Ascending aorta (tissue), 2 donors: ENCODE measurements around the gene RNU6-7. TPM values are rescaled to one million over a fixed set of nuclear protein-coding genes. Genes with fewer than 3 reads are reported as not detected.
A peak's percentile ranks its signal among the peaks of the same experiment; 100 is the strongest.

Experiments
- DNase-seq, 2 donors: peaks; one replicate each; pipeline ENCODE4 v3.0.0-alpha.2; 2019; ENCODE audit warnings: low spot score in 2 of 2
- H3K27ac ChIP-seq, 2 donors: fragments of 200-600 bp; sonication (generic); one replicate each; pipeline ENCODE4 v1.5.1; 2016 to 2017; ENCODE audit warnings: mild to moderate bottlenecking in 1 of 2
- H3K27me3 ChIP-seq: fragments of 200-600 bp; sonication (generic); one replicate; pipeline ENCODE4 v1.5.1; 2017
- H3K36me3 ChIP-seq, 2 donors: fragments of 200-600 bp; sonication (generic); one replicate each; pipeline ENCODE4 v1.5.1; 2016
- H3K4me1 ChIP-seq, 2 donors: fragments of 200-600 bp; sonication (generic); one replicate each; pipeline ENCODE4 v1.5.1; 2016 to 2017; ENCODE audit warnings: mild to moderate bottlenecking in 1 of 2
- H3K4me3 ChIP-seq, 2 donors: fragments of 200-600 bp; sonication (generic); one replicate each; pipeline ENCODE4 v1.5.1; 2016 to 2017; ENCODE audit warnings: mild to moderate bottlenecking in 1 of 2
- H3K9me3 ChIP-seq, 2 donors: fragments of 200-600 bp; sonication (generic); one replicate each; pipeline ENCODE4 v1.5.1; 2016
- CTCF ChIP-seq, 3 experiments: fragments of 200-600 bp in 2 of 3; fragments of 450-650 bp in 1 of 3; sonication (generic) in 2 of 3; IDR thresholded peaks; one replicate each; pipeline ENCODE4 v1.5.1; 2016 to 2019; ENCODE audit warnings: antibody characterized with exemption in 3 of 3, mild to moderate bottlenecking in 1 of 3, moderate library complexity in 1 of 3
- intact Hi-C: fragments of 100-400 bp; cut with DNase I; formaldehyde crosslinking; loops from one replicate; pipeline ENCODE4 v1.15.1; 2023
- total RNA-seq: library from RNA; depleted of rRNA; stranded (reverse); fragments of >200 nt; gene quantifications from one replicate; pipeline ENCODE4 v1.1.0, GENCODE V29; 2016

RNU6-7 gene
- total RNA-seq: not detected

- Histone ChIP-seq H3K27me3 (no peaks in the 10 kb centered on the region), H3K9me3 (no peaks in the 10 kb centered on the region), H3K27ac (peak within 1 kb of the TSS; percentile 69 to 75), H3K36me3 (no peaks in the 10 kb centered on the region), H3K4me3 (peak within 1 kb of the TSS; percentile 72 to 75), H3K4me1 (no peaks in the 10 kb centered on the region)
- intact Hi-C loops: loop anchor here (1.0 to 5.0 kb wide), 7 partner anchors 51 to 1175 kb away; partner anchors contain the start of genes AP4S1, HECTD1, NUBPL and STRN3
- TF ChIP-seq CTCF (IDR thresholded peaks at IDR 0.05): no peak
- peak in 1 of 2 donors; percentile 67 for DNase-seq
Measured at GRCh38 chr14:32201816-32202490, at the start of gene RNU6-7. RNU6-7 (plus strand) TSS chr14:32202045.

- no peaks in the 10 kb centered on the region for H3K36me3 ChIP-seq
- intact Hi-C loops: no loop called here
- H3K4me3 ChIP-seq: no peak overlapping the region
- no peak for TF ChIP-seq CTCF (IDR thresholded peaks at IDR 0.05)
- no peak overlapping the region for H3K27ac ChIP-seq
- no peak for DNase-seq
- H3K9me3 ChIP-seq: peaks cover 0 to 10% of the 10 kb centered on the region in 2 donors
- no peaks in the 10 kb centered on the region for H3K4me1 ChIP-seq
- H3K27me3 ChIP-seq: no peaks in the 10 kb centered on the region
Measured at GRCh38 chr14:32166029-32166428, 35.8 kb upstream of the RNU6-7 start.

- Histone ChIP-seq H3K27ac (no peak overlapping the region), H3K4me1 (no peaks in the 10 kb centered on the region), H3K9me3 (peaks cover 0 to 8% of the 10 kb centered on the region in 2 donors), H3K36me3 (no peaks in the 10 kb centered on the region), H3K27me3 (no peaks in the 10 kb centered on the region), H3K4me3 (no peak overlapping the region)
- no peak for DNase-seq
- no peak for TF ChIP-seq CTCF (IDR thresholded peaks at IDR 0.05)
- intact Hi-C loops: no loop called here
Measured at GRCh38 chr14:32166924-32167323, 34.9 kb upstream of the RNU6-7 start.

GRCh38 chr14:32167907-32168306 is 33.9 kb upstream of the RNU6-7 start:
- Histone ChIP-seq H3K27me3 (no peaks in the 10 kb centered on the region), H3K4me1 (no peaks in the 10 kb centered on the region), H3K36me3 (no peaks in the 10 kb centered on the region), H3K9me3 (no peaks in the 10 kb centered on the region), H3K4me3 (no peak overlapping the region), H3K27ac (no peak overlapping the region)
- intact Hi-C loops: no loop called here
- no peak for DNase-seq
- TF ChIP-seq CTCF (IDR thresholded peaks at IDR 0.05): no peak

- Histone ChIP-seq H3K4me3 (no peak overlapping the region), H3K36me3 (no peaks in the 10 kb centered on the region), H3K4me1 (no peaks in the 10 kb centered on the region), H3K27me3 (no peaks in the 10 kb centered on the region), H3K27ac (no peak overlapping the region), H3K9me3 (no peaks in the 10 kb centered on the region)
- DNase-seq: no peak
- intact Hi-C loops: no loop called here
- TF ChIP-seq CTCF (IDR thresholded peaks at IDR 0.05): no peak
Measured at GRCh38 chr14:32169191-32169590, 32.7 kb upstream of the RNU6-7 start.
